ENCODE measurements around the gene RANBP3.

DNA sequence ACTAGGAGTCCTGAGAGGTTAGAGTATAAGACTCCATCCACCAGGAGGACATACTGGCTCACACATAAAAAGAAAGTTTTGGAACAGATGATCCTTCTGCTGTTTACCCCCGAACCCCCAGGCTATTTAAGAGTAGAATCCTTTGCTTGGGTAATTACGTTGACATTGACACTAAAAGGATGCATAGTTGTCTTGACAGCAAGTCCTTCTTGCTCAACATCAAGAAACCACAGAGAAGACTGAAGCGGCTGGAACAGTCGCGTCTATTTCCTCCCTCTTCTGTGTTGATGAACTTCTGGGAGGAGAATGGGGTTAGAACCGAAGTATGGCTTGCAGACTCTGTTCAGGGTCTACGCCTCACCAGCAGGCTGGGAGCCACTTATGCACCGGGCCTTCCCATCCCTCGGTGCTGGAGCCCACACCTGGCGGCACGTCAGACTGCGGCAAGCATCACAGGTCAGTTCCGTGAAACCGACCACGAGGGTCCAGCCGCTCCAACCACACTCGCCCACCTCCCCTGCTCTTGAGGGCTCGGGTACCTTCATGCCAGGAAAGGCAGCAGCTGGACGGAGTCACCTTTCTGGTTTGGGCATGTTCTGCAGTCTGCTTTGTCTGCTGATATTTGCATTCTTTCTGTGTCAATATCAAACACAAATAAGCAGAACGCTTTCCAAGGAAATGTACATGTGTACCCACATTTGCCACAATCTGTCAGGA, 42.4 kb upstream of the RANBP3 start:
- TF ChIP-seq EZH2 (IDR thresholded peaks at IDR 0.05; ENCODE audit: insufficient read depth, poor library complexity, severe bottlenecking): no peak
- TF ChIP-seq EZH2phosphoT487 (IDR thresholded peaks at IDR 0.05; ENCODE audit: insufficient read depth, low read depth): no peak
